GM19452 (cell line): ENCODE data around the gene SPINT4.
"Not testable (repeated sequence)": the region's sequence is repeated elsewhere in the genome, so short reads cannot be mapped to it uniquely, and the experiment has no call there.

ENCODE experiments used
- ATAC-seq: cut with Tn5 transposase; IDR thresholded peaks from one replicate; pipeline ENCODE4 v1.9.1; 2021; ENCODE audit not compliant: unreplicated experiment

SPINT4 gene

DNA sequence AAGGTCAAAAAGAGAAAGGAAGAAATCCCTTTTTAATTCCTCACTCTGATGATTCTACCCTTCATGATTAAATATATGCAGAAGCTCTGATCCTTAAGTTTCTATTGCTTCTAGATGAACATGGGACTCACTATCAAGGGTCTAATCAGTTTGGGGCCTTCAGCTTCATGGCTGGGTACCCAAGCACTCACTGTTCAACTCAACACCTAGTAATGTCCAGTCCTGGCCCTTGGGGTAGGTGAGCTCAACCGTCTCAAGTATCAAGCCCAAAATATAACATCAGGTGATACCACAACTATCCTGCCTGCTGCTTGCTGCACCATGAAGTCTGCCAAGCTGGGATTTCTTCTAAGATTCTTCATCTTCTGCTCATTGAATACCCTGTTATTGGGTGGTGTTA lies at the start of gene SPINT4:
Gene SPINT4 (plus strand): TSS at position 301 of the 400 bp plus-strand sequence. CDS start 21 bp downstream, at position 322.
- no peak for ATAC-seq

DNA sequence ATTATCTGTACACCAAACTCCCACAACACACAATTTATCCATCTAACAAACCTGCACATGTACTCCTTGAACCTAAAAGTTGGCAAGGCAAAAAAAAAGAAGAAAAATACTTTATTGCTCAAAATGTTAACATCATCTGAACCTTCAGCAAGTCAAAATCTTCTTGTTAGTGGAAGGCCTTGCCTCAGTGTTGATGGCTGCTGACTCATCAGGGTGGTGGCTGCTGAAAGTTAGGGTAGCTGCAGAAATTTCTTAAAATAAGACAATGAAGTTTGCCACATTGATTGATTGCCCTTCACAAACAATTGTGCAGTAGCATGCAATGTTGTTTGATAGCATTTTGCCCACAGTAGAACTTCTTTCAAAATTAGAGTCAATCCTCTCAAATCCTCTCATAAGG lies 49.4 kb upstream of the SPINT4 start:
- ATAC-seq = no peak

DNA sequence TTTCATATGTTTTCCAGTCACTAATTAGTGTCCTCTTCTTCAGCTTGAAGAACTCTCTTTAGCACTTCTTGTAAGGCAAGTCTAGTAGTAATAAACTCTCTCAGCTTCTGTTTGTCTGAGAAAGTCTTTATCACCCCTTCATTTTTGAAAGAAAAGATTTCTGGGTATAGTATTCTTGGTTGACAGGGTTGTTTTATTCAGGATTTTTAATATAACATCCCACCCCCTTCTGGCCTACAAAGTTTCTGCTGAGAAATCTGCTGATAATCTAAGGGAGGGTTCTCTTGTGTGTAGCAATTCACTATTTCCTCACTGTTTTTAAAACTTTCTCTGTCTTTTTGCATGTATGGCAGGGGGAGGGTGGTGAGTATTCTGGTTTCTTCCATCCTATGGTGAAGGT lies 42.5 kb upstream of the SPINT4 start:
- ATAC-seq = no peak

DNA sequence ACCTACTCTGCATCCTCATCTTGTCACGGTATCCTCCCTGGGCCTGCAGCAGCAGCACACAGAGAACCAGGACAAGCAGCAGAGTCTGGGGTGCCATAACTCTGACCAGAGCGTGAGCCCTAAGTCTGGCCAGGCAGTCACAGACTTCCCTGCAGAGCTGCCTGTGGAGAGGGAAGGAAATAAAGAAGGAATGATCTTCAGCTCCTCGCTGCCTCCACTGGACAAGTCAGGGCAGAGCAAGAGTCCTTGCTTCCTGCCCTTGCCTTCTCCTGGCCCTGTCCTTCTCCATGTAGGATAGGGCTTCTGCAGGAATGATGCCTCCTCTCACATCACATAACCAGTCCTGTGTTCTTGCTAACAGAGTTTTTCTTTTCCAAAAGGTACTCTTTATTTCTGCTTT lies 36.3 kb upstream of the SPINT4 start:
- ATAC-seq = no peak

DNA sequence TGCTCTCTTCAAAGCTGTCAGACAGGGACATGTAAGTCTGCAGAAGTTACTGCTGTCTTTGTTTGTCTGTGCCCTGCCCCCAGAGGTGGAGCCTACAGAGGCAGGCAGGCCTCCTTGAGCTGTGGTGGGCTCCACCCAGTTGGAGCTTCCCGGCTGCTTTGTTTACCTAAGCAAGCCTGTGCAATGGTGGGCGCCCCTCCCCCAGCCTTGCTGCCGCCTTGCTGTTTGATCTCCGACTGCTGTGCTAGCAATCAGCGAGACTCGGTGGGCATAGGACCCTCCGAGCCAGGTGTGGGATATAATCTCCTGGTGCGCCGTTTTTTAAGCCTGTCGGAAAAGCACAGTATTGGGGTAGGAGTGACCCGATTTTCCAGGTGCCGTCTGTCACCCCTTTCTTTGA lies 28.8 kb upstream of the SPINT4 start:
- not testable (repeated sequence) for ATAC-seq

DNA sequence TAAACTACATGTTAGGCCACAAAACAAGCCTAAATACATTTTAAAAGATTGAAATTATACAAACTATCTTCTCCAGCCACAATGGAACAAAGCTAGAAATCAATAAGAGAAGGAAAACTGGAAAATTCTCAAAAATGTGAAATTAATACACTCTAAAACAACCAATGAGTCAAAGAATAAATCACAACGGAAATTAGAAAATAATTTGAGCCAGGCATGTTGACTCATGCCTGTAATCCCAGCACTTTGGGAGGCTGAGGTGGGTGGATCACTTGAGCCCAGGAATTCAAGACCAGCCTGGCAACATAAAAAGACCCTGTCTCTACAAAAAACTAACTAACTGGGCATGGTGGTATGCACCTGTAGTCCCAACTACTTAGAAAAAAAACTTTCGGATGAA lies 26.7 kb upstream of the SPINT4 start:
- ATAC-seq = no peak

DNA sequence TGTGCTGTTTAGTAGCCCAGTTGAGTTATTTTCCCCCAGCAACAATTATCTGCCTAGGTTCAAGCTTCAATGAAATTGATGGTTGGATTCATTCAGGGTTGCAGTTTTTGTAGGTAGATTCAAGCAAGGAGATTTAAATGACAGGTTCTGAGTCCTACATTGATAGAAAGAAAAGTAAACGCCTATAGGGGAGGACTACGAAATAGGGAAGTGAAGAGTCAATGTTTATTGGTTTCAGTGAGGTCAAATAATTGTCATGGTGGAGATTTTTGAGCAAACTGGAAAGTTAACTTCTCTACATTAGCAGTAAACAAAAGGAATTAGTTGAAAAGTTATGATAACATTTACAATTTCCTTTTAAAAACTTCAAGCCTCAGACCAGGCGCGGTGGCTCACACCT lies 21.0 kb upstream of the SPINT4 start:
- ATAC-seq = no peak

DNA sequence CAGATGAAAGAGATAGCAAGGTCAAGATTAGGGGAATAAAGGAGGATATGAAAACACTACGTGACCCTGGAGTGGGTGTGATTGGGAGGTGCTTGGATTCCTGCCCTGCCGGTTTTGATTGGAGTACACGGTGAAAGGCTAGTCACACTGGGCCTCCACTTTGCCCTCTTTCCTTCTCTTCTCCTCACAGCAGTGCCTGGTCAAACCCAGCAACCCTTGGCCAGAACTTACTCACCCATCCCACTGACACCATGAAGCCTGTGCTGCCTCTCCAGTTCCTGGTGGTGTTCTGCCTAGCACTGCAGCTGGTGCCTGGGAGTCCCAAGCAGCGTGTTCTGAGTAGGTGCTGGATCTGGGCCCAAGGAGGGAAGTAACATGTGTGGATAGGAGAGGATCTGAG lies 20.3 kb upstream of the SPINT4 start, which contains the start of gene WFDC13:
Gene WFDC13 (plus strand): TSS at position 166 of the 400 bp plus-strand sequence. CDS start 86 bp downstream, at position 252.
- no peak for ATAC-seq

DNA sequence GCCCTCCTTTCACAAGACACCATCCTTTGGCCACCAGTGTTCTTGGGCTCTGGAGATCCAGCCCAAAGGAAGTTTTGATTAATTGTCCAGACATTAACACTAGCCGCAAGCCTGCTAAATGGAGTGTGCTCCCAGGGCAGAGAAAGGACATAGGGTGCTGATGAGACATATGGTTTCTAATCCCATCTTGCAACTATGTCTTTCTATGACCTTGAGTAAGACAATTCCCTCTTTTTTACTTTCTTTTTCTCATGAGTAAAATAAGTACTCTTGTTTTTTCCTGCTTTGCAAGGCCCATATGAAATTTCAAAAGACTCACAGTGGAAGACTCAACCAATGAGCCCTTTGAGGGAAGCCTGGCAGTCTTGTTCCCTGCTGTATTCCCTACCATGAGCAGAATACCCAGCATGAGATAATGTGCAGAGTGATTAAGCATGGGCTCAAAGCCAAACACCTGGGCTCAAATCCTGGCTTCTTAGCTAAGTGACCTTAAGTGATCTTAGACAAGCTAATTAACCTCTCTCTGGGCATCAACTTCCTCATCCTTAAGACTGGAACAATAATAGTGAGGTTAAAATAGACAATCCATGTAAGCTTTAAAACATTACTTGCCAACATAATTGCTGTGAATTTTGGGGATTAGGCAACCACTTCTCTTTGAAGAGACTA lies 17.0 kb upstream of the SPINT4 start, which contains the start of gene WFDC10B:
Gene WFDC10B (minus strand): TSS at position 51 of the 669 bp plus-strand sequence. CDS start 19,027 bp downstream, outside the sequence.
- ATAC-seq = no peak

DNA sequence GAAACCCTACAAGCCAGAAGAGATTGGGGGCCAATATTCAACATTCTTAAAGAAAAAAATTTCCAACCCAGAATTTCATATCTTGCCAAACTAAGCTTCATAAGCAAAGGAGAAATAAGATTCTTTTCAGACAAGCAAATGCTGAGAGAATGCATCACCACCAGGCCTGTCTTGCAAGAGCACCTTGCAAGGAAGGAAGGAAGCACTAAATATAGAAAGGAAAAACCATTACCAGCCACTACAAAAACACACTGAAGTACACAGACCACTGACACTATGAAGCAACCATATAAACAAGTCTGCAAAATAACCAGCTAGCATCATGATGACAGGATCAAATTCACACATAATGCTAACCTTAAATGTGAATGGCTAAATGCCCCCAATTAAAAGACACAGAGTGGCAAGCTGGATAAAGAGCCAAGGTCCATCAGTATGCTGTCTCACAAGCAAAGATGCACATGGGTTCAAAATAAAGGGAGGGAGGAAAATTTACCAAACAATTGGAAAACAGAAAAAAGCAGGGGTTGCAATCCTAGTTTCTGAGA lies 5.9 kb upstream of the SPINT4 start:
- not testable (repeated sequence) for ATAC-seq

DNA sequence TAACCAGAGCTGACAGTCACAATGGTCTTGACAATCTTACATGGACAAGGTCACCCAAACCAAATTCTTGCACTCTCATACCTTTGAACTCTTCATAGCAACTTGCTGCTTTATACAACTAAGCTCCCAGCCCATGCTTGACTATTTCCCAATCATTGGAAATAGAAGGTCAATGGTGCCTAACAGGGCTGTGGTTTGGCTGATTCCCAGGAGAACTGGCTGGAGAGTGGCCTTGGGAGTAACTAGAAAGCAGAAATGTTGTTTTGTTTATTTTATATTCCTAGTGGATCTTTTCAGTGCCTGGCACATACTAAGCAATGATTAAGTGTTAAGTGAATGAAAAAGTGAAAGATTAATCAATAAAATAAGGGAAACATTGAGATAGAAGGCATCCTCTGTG lies 3.0 kb downstream of the SPINT4 start:
- no peak for ATAC-seq

DNA sequence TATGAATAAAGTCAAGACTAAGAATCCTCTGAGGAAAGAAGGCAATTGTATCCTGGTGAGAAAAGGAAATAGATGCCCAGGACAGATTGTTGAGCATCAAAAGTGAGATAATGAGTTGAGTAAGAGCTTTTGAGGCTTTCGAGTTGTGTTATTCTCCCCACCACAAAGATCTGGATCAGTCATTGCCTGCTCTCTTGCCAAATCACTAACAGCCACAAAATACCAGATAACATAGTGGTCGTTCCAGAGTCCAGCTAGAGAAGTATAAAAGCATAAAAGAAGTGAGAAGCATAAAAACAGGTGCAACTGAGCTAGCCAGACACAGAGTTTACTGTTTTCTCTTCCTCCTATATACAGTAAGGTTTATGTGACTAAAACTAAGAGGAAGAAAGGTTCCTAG lies 4.9 kb downstream of the SPINT4 start:
- ATAC-seq = no peak

DNA sequence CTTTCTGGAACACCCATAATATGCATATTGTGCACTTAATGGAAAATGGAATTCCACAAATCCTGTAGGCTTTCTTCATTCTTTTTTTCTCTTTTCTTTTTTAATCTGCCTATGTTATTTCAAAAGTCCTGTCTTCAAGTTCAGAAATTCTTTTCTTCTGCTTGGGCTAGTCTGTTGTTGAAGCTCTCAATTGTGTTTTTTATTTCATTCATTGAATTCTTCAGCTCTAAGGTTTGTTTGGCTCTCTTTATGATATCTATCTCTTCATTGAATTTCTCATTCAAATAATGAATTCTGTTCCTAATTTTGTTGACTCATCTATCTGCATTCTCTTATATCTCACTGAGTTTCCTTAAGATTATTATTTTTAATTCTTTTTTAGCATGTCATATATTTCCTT lies 10.1 kb downstream of the SPINT4 start:
- no peak for ATAC-seq

DNA sequence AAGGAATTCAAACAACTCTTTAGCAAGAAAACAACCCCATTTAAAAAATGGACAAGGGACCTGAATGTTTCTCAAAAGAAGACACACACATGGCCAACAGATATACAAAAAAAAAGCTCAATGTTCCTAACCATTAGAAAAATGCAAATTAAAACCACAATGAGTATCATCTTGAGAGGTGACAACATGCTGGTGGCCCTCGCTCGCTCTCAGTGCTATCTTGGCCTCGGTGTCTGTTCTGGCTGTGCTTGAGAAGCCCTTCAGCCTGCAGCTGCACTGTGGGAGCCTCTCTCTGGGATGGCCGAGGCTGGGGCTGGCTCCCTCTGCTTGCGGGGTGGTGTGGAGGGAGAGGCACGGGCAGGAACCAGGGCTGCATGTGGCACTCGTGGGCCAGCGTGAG lies 13.4 kb downstream of the SPINT4 start:
- ATAC-seq = no peak

DNA sequence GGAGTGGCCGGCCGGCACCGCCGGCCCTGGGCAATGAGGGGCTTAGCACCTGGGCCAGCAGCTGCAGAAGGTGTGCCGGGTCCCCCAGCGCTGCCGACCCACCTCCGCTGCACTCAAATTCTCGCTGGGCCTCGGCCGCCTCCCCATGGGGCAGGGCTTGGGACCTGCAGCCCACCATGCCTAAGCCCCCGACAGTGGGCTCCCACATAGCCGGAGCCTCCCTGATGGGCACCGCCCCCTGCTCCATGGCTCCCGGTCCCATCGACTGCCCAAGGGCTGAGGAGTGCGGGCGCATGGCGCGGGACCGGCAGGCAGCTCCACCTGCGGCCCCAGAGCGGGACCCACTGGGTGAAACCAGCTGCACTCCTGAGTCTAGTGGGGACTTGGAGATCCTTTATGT lies 13.8 kb downstream of the SPINT4 start:
- no peak for ATAC-seq

DNA sequence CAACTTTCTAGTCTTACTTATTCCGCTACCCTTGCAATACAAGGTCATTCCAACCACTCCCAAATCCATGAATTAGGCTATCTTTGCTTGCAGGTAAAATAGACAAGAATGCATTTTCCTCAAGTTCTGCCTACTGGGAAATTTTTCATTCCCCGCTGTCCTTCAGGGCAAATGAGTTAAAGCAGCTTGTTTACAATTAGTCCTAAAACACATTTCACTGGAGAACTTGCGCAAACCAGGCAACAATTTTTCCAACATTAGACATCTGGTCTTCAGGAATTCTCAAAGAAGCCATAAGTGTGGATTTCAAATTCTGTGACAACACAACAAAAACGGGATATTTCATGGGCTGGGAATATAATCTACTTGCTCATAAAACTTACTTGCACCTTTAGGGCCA lies 20.4 kb downstream of the SPINT4 start:
- ATAC-seq = no peak

DNA sequence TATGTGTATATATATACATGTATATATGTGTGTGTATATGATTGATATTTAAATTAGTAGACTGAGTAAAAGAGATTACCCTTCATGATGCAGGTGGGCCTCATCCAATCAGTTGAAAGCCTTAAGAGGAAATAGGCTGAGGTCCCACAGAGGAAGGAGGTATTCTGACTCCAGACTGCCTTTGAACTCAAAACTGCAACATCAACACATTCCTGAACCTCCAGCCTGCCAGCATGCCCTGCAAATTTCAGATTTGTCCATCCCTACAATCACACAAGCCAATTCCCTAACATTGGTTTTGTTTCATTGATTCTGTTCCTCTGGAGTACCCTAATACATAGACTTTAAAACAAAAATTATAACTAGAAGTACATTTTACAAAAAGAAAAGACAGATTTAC lies 22.9 kb downstream of the SPINT4 start:
- no peak for ATAC-seq

DNA sequence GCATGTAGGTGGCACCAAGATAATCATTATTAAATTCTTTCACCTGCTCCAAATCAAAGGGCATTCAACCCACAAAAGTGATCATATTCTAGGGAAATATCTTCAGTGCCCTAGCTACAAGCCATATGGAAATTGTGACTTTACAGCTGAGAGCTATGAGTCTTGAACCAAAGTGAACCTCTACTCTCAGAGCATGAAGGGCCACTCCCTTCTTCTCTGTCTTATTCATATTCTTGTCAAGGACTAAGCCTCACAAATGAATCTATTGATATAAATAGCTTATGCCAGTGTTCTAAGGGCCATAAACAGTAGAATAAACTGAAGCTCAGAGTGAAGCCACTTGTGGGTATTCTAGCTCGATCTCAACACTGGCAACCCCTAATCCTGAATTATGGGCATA lies 29.6 kb downstream of the SPINT4 start:
- ATAC-seq = no peak

DNA sequence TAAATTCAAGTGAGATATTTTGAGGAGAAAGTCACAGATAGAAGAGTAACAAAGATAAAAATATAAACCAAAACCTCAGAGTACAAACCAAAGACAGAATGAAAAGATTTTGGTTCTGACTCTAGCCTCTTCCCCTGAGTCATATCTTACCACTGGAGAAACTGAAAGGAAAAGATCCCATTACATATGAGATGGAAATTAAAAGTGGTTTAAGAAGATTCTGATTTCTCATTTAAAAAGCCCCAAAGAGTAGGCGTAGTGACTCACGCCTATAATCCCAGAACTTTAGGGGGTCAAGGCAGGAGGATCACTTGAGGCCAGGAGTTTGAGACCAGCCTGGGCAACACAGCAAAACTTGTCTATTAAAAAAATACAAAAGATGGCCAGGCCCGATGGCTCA lies 30.6 kb downstream of the SPINT4 start:
- ATAC-seq = no peak

DNA sequence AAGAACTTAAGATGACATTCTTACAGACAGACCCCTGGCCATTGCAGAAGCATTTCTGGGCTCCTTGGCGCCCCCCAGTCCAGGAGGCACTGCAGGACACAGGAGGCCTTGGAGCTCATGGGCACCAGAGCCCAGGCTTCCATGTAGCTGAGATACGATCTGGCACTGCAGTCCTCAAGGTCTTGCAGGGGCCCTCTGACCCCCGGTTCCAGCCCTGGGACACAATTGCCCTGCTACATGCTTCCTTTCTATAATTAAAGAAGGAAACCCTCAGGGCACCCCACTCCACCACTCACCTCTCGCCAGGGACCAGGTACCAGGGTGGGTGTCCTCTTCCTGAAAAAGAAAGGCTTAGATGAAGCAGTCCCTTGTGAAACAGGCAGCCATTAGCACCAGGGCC lies 35.9 kb downstream of the SPINT4 start:
- no peak for ATAC-seq

DNA sequence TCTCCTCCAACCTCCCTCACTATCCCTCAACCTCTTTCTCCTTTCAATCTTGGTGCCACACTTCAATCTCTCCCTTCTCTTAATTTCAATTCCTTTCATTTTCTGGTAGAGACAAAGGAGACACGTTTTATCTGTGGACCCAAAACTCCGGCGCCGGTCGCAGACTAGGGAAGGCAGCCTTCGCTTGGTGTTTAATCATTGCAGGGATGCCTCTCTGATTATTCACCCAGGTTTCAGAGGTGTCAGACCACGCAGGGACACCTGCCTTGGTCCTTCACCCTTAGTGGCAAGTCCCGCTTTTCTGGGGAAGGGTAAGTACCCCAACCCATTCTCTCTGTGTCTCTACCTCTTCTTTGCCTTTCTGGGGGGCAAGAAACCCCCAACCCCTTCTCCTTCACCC lies 37.8 kb downstream of the SPINT4 start:
- not testable (repeated sequence) for ATAC-seq

DNA sequence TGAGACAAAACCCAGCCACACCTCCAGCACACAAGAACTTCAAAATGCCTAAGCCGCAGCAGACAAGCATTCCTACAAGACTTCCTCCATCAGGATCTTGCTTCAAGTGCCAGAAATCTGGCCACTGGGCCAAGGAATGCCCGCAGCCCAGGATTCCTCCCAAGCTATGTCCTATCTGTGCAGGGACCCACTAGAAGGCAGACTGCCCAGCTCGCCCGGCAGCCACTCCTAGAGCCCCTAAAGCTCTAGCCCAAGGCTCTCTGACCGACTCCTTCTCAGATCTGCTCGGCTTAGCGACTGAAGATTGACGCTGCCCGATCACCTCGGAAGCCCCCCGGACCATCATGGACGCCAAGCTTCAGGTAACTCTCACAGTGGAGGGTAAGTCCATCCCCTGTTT lies 39.8 kb downstream of the SPINT4 start:
- not testable (repeated sequence) for ATAC-seq
